ENCODE results near the gene NDOR1.

Gene NDOR1

GRCh38 chr9:137199411-137200121, 5.9 kb upstream of the NDOR1 start:
- DNase-seq: no peak

GRCh38 chr9:137200311-137201204, 4.9 kb upstream of the NDOR1 start, which contains the start of gene TPRN:
TPRN (minus strand) TSS chr9:137200741; CDS start chr9:137200711, 30 bp downstream.
- peak; percentile 97 for DNase-seq

GRCh38 chr9:137201205-137201868, 4.2 kb upstream of the NDOR1 start:
- DNase-seq: no peak

- DNase-seq: no peak
Measured at GRCh38 chr9:137202966-137203365, 2.5 kb upstream of the NDOR1 start.

- DNase-seq: no peak
Measured at GRCh38 chr9:137204731-137205125, 772 bp upstream of the NDOR1 start.

- DNase-seq: no peak
Measured at GRCh38 chr9:137206602-137207001, 1.1 kb downstream of the NDOR1 start.

- DNase-seq: no peak
Measured at GRCh38 chr9:137211532-137211931, 6.0 kb downstream of the NDOR1 start.

- no peak for DNase-seq
Measured at GRCh38 chr9:137212520-137212919, 7.0 kb downstream of the NDOR1 start.

GRCh38 chr9:137213160-137214060, 7.9 kb downstream of the NDOR1 start:
- no peak for DNase-seq

- no peak for DNase-seq
Measured at GRCh38 chr9:137214620-137215019, 9.1 kb downstream of the NDOR1 start.

GRCh38 chr9:137215196-137215986, 9.9 kb downstream of the NDOR1 start:
- no peak for DNase-seq

- DNase-seq: no peak
Measured at GRCh38 chr9:137216188-137216965, 10.9 kb downstream of the NDOR1 start.

GRCh38 chr9:137217276-137218211, 12.0 kb downstream of the NDOR1 start:
- no peak for DNase-seq

GRCh38 chr9:137218212-137218753, 12.8 kb downstream of the NDOR1 start:
- DNase-seq: no peak

GRCh38 chr9:137218754-137219271, 13.3 kb downstream of the NDOR1 start:
- DNase-seq: no peak

- no peak for DNase-seq
Measured at GRCh38 chr9:137219757-137220316, 14.3 kb downstream of the NDOR1 start.

- DNase-seq: no peak
Measured at GRCh38 chr9:137220317-137221094, 15.0 kb downstream of the NDOR1 start.

GRCh38 chr9:137221095-137221505, 15.6 kb downstream of the NDOR1 start:
- no peak for DNase-seq
